Neural progenitor cell (in vitro differentiated cells): ENCODE data around the gene PINK1.

Source experiments
- CTCF ChIP-seq: fragments of 200-600 bp; sonication (generic); IDR thresholded peaks from 2 replicates; pipeline ENCODE4 v1.5.1; 2017; ENCODE audit warnings: antibody characterized with exemption, mild to moderate bottlenecking
- EZH2phosphoT487 ChIP-seq: fragments of 200-600 bp; sonication (generic); IDR thresholded peaks from 2 replicates; pipeline ENCODE4 v1.6.1; 2017; ENCODE audit warnings: antibody characterized with exemption

- no peak for TF ChIP-seq CTCF
- no peak for TF ChIP-seq EZH2phosphoT487
Measured at GRCh38 chr1:20610970-20611369, 22.3 kb upstream of the PINK1 start.
